ENCODE results near the gene KLHL14.

DNA sequence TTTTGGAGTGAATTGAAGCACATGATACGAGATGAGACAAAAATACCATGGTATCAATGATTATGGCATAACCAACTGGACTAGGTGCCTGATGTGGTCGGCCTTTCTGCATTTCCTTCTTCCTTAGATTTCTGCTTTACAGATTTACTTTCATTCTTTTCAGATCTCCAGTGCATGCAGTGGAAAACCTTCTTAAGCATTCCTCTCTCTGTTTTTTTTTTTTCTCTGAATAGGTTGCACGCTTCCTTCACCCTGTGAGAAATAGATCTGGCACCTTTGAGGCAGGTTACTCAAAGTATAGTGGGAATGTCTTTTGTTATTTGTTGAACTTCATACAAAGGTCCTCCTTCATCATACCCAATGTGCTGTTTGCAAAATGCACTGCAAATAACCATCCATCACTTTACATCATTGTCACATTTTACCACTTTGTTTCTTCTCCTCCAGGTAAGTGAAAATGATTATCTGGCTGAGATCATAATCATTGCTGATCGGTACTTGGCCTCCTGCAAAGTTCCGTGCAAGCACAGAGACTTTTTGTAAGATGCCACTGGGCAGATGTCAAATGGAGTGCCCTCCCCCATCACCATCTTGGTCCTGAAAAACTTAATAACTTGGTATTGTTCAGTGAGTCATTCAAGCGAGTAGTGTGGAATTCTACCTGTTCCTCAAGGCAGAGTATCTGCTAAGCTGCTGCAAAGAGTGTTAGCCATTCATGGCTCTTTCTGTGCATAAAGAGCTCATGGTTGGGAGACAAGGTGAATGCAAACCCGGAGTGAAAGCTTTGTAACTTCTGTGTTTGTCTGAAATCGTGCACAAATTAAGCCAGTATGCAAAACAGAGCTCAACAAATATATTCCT, 30.0 kb upstream of the KLHL14 start:
- TF ChIP-seq SUZ12 (IDR thresholded peaks at IDR 0.05; ENCODE audit: extremely low read depth, insufficient read depth, insufficient read length) (no peak), YY1 (IDR thresholded peaks at IDR 0.05; ENCODE audit: insufficient read depth, insufficient read length) (no peak)
